Spleen (tissue), 11 donors: ENCODE measurements around the gene KANSL1. TPM values are rescaled to one million over a fixed set of nuclear protein-coding genes. Genes with fewer than 3 reads are reported as not detected.

Source experiments
- DNase-seq: peaks from one replicate; pipeline ENCODE4 v3.0.0-alpha.2; 2020
- H3K27ac ChIP-seq, 8 donors: fragments of 200-600 bp; sonication (generic) in 7 of 8; 1 replicate in 4 of 8; 2 replicates in 4 of 8; pipeline versions ENCODE4 v1.5.0 to v1.8.0; 2016 to 2021; ENCODE audit warnings: inconsistent platforms in 4 of 8, mild to moderate bottlenecking in 4 of 8, moderate library complexity in 1 of 8
- H3K27me3 ChIP-seq, 7 donors: fragments of 200-600 bp; sonication (generic) in 6 of 7; replicated peaks in 1 of 7; 1 replicate in 4 of 7; 2 replicates in 3 of 7; pipeline versions ENCODE4 v1.5.0 to v1.8.0; 2016 to 2021; ENCODE audit warnings: inconsistent platforms in 3 of 7, mild to moderate bottlenecking in 1 of 7
- H3K36me3 ChIP-seq, 6 donors: fragments of 200-600 bp; sonication (generic) in 5 of 6; 1 replicate in 4 of 6; 2 replicates in 2 of 6; pipeline versions ENCODE4 v1.5.0 to v1.8.0; 2016 to 2021; ENCODE audit warnings: inconsistent platforms in 2 of 6
- H3K4me1 ChIP-seq, 6 donors: fragments of 200-600 bp; sonication (generic) in 5 of 6; 1 replicate in 3 of 6; 2 replicates in 3 of 6; pipeline versions ENCODE4 v1.5.0 to v1.8.0; 2016 to 2021; ENCODE audit warnings: inconsistent platforms in 3 of 6
- H3K4me3 ChIP-seq, 8 donors: fragments of 200-600 bp; sonication (generic) in 7 of 8; 1 replicate in 4 of 8; 2 replicates in 4 of 8; pipeline versions ENCODE4 v1.5.0 to v1.8.0; 2016 to 2021; ENCODE audit warnings: inconsistent platforms in 4 of 8, mild to moderate bottlenecking in 4 of 8, moderate library complexity in 2 of 8
- H3K9me3 ChIP-seq, 8 donors: fragments of 200-600 bp; sonication (generic) in 7 of 8; 1 replicate in 4 of 8; 2 replicates in 4 of 8; pipeline versions ENCODE4 v1.5.0 to v1.8.0; 2016 to 2021; ENCODE audit warnings: inconsistent platforms in 4 of 8
- CTCF ChIP-seq, 11 experiments: fragments of 200-600 bp in 7 of 11; fragments of 450-650 bp in 4 of 11; sonication (generic) in 4 of 11; IDR thresholded peaks in 8 of 11; conservative IDR thresholded peaks in 3 of 11; 1 replicate in 7 of 11; 2 replicates in 4 of 11; pipeline versions ENCODE4 v1.4.0 to v1.8.0; 2016 to 2021; ENCODE audit warnings: antibody characterized with exemption in 11 of 11, inconsistent platforms in 4 of 11, mild to moderate bottlenecking in 1 of 11
- POLR2A ChIP-seq, 3 donors: fragments of 450-650 bp; IDR thresholded peaks; one replicate each; pipeline ENCODE4 v1.5.1; 2017; ENCODE audit warnings: antibody characterized with exemption in 3 of 3, mild to moderate bottlenecking in 1 of 3
- POLR2AphosphoS5 ChIP-seq, 3 donors: sonication (generic); formaldehyde crosslinking; IDR thresholded peaks; one replicate each; pipeline ENCODE4 v1.5.1; 2017; ENCODE audit warnings: antibody characterized with exemption in 3 of 3
- WGBS, 5 donors: extraction: QIAGEN DNeasy Blood & Tissue Kit in 3 of 5; methylation state at CpG; one replicate each; pipeline versions ENCODE4 v1.1.5 to v1.1.7; 2013 to 2018; 5-methylcytosine and 5-hydroxymethylcytosine counted together
- intact Hi-C: fragments of 100-400 bp; cut with DNase I; formaldehyde crosslinking; loops from one replicate; pipeline ENCODE4 v1.15.0; 2023; ENCODE audit warnings: low total_unique reads
- polyA plus RNA-seq, 3 donors: library from polyadenylated mRNA; stranded (reverse); fragments of 200-250 nt; gene quantifications; one replicate each; pipeline ENCODE4 v1.2.1, GENCODE V29; 2013
- total RNA-seq, 7 donors: library from RNA; depleted of rRNA in 3 of 7; stranded (reverse); fragments of >200 nt in 3 of 7; fragmentation: NEBNext Ultra II Directional in 4 of 7; extraction: Animal tissue kit (Norgen Biotek cat#: 25700) in 4 of 7; gene quantifications; one replicate each; pipeline versions ENCODE4 v1.1.0 to v1.2.1, GENCODE V29; 2016 to 2021
- donor health status: healthy with polysubstance abuse.
- donor health status: DM: no; HTN: no; CAD: no; lungs with moderate emphysema.
- donor health status: DM: no; HTN: no; CAD: no.
- donor health status: Bipolar disorder and iron deficiency.
- donor health status: healthy.
- donor health status: DM: no; HTN: no; CAD: no.
- donor health status: DM: yes; HTN: yes; CAD: no.

Gene KANSL1
- total and polyA plus RNA-seq, 10 donors = 10.9 to 173 (median 116) TPM

GRCh38 chr17:46170639-46171429 lies 22.4 kb downstream of the KANSL1 start:
- DNase-seq = no peak
- Histone ChIP-seq H3K27me3 (no peaks in the 10 kb centered on the region), H3K4me3 (peak overlapping the region in 1 of 8 donors; percentile 7), H3K36me3 (peaks cover 0 to 45% (median 28%) of the 10 kb centered on the region in 6 donors), H3K27ac (peak overlapping the region in 1 of 8 donors; percentile 18), H3K4me1 (peaks cover 35 to 99% (median 83%) of the 10 kb centered on the region in 6 donors), H3K9me3 (no peaks in the 10 kb centered on the region)
- WGBS, 5 donors = 77 to 96% (median 91%) methylated on average over 11 of the region's 11 CpGs
- intact Hi-C loops = no loop called here
- TF ChIP-seq CTCF (IDR thresholded peaks at IDR 0.05 in 8 of 11, conservative IDR thresholded peaks at IDR 0.05 in 3 of 11) (no peak), POLR2AphosphoS5 (IDR thresholded peaks at IDR 0.05) (no peak), POLR2A (IDR thresholded peaks at IDR 0.05) (no peak)

- Histone ChIP-seq H3K4me1 (peaks cover 35 to 100% (median 83%) of the 10 kb centered on the region in 6 donors), H3K9me3 (no peaks in the 10 kb centered on the region), H3K4me3 (no peak overlapping the region), H3K27ac (no peak overlapping the region), H3K36me3 (peaks cover 0 to 52% (median 28%) of the 10 kb centered on the region in 6 donors), H3K27me3 (no peaks in the 10 kb centered on the region)
- WGBS, 5 donors = 79 to 96% (median 89%) methylated on average over 9 of the region's 9 CpGs
- intact Hi-C loops = no loop called here
- TF ChIP-seq CTCF (IDR thresholded peaks at IDR 0.05 in 8 of 11, conservative IDR thresholded peaks at IDR 0.05 in 3 of 11) = no peak
- TF ChIP-seq POLR2AphosphoS5 (IDR thresholded peaks at IDR 0.05) = no peak
- no peak for TF ChIP-seq POLR2A (IDR thresholded peaks at IDR 0.05)
- no peak for DNase-seq
Observed at GRCh38 chr17:46169913-46170638, 23.2 kb downstream of the KANSL1 start.

GRCh38 chr17:46167826-46168569 lies 25.2 kb downstream of the KANSL1 start:
- TF ChIP-seq POLR2AphosphoS5 (IDR thresholded peaks at IDR 0.05) = no peak
- no peak for TF ChIP-seq CTCF (IDR thresholded peaks at IDR 0.05 in 8 of 11, conservative IDR thresholded peaks at IDR 0.05 in 3 of 11)
- TF ChIP-seq POLR2A (IDR thresholded peaks at IDR 0.05) = no peak
- Histone ChIP-seq H3K27me3 (no peaks in the 10 kb centered on the region), H3K9me3 (no peaks in the 10 kb centered on the region), H3K4me3 (no peak overlapping the region), H3K36me3 (peaks cover 0 to 56% (median 28%) of the 10 kb centered on the region in 6 donors), H3K4me1 (peaks cover 35 to 100% (median 85%) of the 10 kb centered on the region in 6 donors), H3K27ac (no peak overlapping the region)
- 91 to 96% (median 95%) methylated on average over 14 of the region's 14 CpGs for WGBS, 5 donors
- intact Hi-C loops = no loop called here
- no peak for DNase-seq
